A673 (cell line): ENCODE measurements around the gene MRGPRD. TPM values are rescaled to one million over a fixed set of nuclear protein-coding genes. Genes with fewer than 3 reads are reported as not detected.
"Not testable (repeated sequence)": the region's sequence is repeated elsewhere in the genome, so short reads cannot be mapped to it uniquely, and the experiment has no call there.

Source experiments
- BruUV-seq: library from RNA; stranded (reverse); fragments of 400-500 nt; replicated peaks from 2 replicates; lab custom pipeline; 2021; lab: Mats Ljungman, UMichigan
- CTCF ChIA-PET: fragments of 300-600 bp; sonication (Branson Sonifier 250); formaldehyde crosslinking; loops from one replicate; lab custom pipeline; 2022; ENCODE audit warnings: antibody characterized with exemption; lab: Charles Lee
- POLR2A ChIA-PET: fragments of 300-600 bp; sonication (Branson Sonifier 250); formaldehyde crosslinking; loops from one replicate; lab custom pipeline; 2022; ENCODE audit warnings: antibody characterized with exemption; ENCODE audit not compliant: low non-redundant PET; lab: Charles Lee
- DNase-seq: peaks from one replicate; pipeline ENCODE4 v3.0.0-alpha.2; 2015; ENCODE audit warnings: low spot score
- H3K27ac ChIP-seq: fragments of 200-600 bp; sonication (generic); 2 replicates; pipeline ENCODE4 v1.5.1; 2016; ENCODE audit warnings: mixed run types, low read depth, mild to moderate bottlenecking, mixed read lengths, antibody characterized with exemption, low read length; ENCODE audit not compliant: poor library complexity, severe bottlenecking
- H3K27me3 ChIP-seq: fragments of 200-600 bp; sonication (generic); replicated peaks from 2 replicates; pipeline ENCODE4 v1.6.1; 2017; ENCODE audit warnings: mixed run types, low read depth, mild to moderate bottlenecking, mixed read lengths, antibody characterized with exemption, low read length; ENCODE audit not compliant: insufficient read depth, poor library complexity
- H3K36me3 ChIP-seq: fragments of 200-600 bp; sonication (generic); 2 replicates; pipeline ENCODE4 v1.6.1; 2016; ENCODE audit warnings: mixed run types, mild to moderate bottlenecking, mixed read lengths, antibody characterized with exemption, low read length; ENCODE audit not compliant: insufficient read depth, poor library complexity, severe bottlenecking
- H3K4me1 ChIP-seq: fragments of 200-600 bp; sonication (generic); 2 replicates; pipeline ENCODE4 v1.6.1; 2017; ENCODE audit warnings: mixed run types, mild to moderate bottlenecking, mixed read lengths, antibody characterized with exemption, low read length; ENCODE audit not compliant: insufficient read depth, poor library complexity, severe bottlenecking
- H3K4me3 ChIP-seq: fragments of 200-600 bp; sonication (generic); 2 replicates; pipeline ENCODE4 v1.5.1; 2016; ENCODE audit warnings: low read depth, mixed run types, mild to moderate bottlenecking, mixed read lengths, low read length; ENCODE audit not compliant: poor library complexity, severe bottlenecking
- H3K9me3 ChIP-seq: fragments of 200-600 bp; sonication (generic); 2 replicates; pipeline ENCODE4 v1.6.1; 2016; ENCODE audit warnings: mixed run types, low read depth, mild to moderate bottlenecking, mixed read lengths, antibody characterized with exemption, low read length; ENCODE audit not compliant: poor library complexity, severe bottlenecking
- CTCF ChIP-seq: fragments of 300-800, 200-600 bp; sonication (generic); conservative IDR thresholded peaks from 2 replicates; pipeline ENCODE4 v1.5.1; 2017; ENCODE audit warnings: low read depth, mild to moderate bottlenecking, antibody characterized with exemption, low read length, moderate library complexity, mixed read lengths
- EZH2 ChIP-seq: fragments of 200-600 bp; sonication (generic); IDR thresholded peaks from 2 replicates; pipeline ENCODE4 v1.6.1; 2017; ENCODE audit warnings: borderline replicate concordance, low read depth, mild to moderate bottlenecking, mixed read lengths, antibody characterized with exemption, low read length; ENCODE audit not compliant: poor library complexity, severe bottlenecking
- intact Hi-C: fragments of 100-400 bp; cut with micrococcal nuclease; formaldehyde crosslinking; loops from one replicate; pipeline ENCODE4 v1.10.0; 2022; ENCODE audit not compliant: unreplicated experiment
- total RNA-seq: library from RNA; stranded (reverse); gene quantifications from 2 replicates; pipeline ENCODE4 v1.2.3, GENCODE V29; 2021

Gene MRGPRD
- total RNA-seq, 1 experiment from 2014 or later = not detected

DNA sequence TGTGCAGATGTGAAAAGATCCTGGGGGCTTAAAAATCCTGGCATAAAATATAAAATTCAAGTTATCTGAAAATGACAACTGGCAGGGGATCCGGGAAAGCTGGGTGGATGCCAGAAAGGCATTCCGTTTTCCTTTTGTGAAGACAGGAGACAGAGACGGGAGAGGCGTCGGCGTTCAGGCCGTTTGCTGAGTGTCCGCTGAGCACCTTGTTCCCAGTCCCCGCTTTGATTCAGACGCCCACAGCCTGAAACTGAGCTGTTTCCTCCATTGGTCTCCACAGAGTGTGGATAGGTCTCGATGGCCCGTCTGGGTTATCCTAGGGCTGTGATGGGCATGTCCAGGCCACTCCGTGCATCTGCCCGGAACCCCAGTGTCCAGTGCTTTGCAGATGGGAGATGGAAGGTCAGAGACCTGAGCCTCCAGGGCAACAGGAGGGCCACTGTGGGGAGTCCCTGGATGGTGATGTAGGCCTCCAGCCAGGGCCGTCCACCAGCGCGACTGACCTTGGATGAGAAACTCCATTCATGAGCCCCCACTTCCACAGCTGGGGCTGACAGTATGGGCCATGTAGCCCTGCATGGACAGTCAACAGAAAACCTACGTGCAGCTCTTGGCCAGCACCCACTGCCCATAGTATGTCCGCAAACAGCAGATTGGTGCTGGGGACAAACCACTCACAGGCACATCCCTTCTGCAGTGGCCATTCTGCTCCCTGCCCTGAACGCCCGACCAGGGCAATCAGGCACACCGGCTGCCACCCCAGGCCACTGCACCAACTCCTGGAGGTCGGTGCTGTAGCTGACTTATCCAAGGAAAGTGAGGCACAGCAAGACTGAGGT lies 20.7 kb upstream of the MRGPRD start:
- no peak overlapping the region for H3K4me3 ChIP-seq
- DNase-seq = no peak
- no peaks in the 10 kb centered on the region for H3K36me3 ChIP-seq
- TF ChIP-seq CTCF = no peak
- no peak for TF ChIP-seq EZH2
- BruUV-seq = no TSS peak
- H3K27ac ChIP-seq = no peak overlapping the region
- CTCF ChIA-PET = no interaction called here
- no peaks in the 10 kb centered on the region for H3K9me3 ChIP-seq
- no peaks in the 10 kb centered on the region for H3K27me3 ChIP-seq
- POLR2A ChIA-PET = no interaction called here
- intact Hi-C loops = no loop called here
- H3K4me1 ChIP-seq = peaks cover 3% of the 10 kb centered on the region

GRCh38 chr11:69000831-69001242 lies 20.1 kb upstream of the MRGPRD start:
- Histone ChIP-seq H3K9me3 (no peaks in the 10 kb centered on the region), H3K36me3 (no peaks in the 10 kb centered on the region), H3K27me3 (no peaks in the 10 kb centered on the region), H3K4me1 (peaks cover 3% of the 10 kb centered on the region), H3K4me3 (no peak overlapping the region), H3K27ac (no peak overlapping the region)
- BruUV-seq = no TSS peak
- DNase-seq = peak; percentile 72
- POLR2A ChIA-PET = no interaction called here
- TF ChIP-seq EZH2 (no peak), CTCF (peak; percentile 50)
- intact Hi-C loops = no loop called here
- CTCF ChIA-PET = no interaction called here

- ChIA-PET POLR2A (no interaction called here), CTCF (no interaction called here)
- Histone ChIP-seq H3K27me3 (no peaks in the 10 kb centered on the region), H3K4me3 (no peak overlapping the region), H3K9me3 (no peaks in the 10 kb centered on the region), H3K36me3 (no peaks in the 10 kb centered on the region), H3K4me1 (peaks cover 3% of the 10 kb centered on the region), H3K27ac (no peak overlapping the region)
- DNase-seq = no peak
- TF ChIP-seq CTCF (no peak), EZH2 (no peak)
- intact Hi-C loops = no loop called here
- BruUV-seq = no TSS peak
These were observed 19.6 kb upstream of the MRGPRD start for GRCh38 chr11:69000391-69000790.

DNA sequence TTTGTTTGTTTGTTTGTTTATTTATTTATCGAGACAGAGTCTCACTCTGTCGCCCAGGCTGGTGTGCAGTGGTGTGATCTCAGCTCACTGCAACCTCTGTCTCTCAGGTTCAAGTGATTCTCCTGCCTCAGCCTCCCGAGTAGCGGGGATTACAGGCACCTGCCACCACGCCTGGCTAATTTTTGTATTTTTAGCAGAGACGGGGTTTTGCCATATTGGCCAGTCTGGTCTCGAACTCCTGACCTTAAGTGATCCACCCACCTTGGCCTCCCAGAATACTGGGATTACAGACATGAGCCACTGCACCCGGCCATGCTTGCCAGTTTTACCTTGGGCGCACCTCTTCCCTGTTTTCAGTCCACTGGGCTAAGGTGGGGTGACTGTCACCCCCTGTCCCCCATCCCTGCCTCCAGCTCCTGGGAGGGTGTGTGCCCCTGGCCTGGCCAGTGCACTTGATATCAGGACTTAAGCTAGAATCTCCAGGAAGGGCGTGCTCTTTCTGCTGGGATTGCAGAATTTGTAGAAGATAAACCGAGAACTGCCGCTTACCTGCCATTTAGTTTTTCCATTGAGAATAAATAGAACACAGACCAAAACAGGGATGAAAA lies 19.1 kb upstream of the MRGPRD start:
- BruUV-seq, CTCF ChIA-PET, H3K27ac ChIP-seq, H3K9me3 ChIP-seq, DNase-seq, intact Hi-C loops, POLR2A ChIA-PET, H3K4me3 ChIP-seq, H3K36me3 ChIP-seq, H3K4me1 ChIP-seq, H3K27me3 ChIP-seq: not testable (repeated sequence)
